OCI-LY3 (cell line): ENCODE measurements around the gene ARSG.
A peak's percentile ranks its signal among the peaks of the same experiment; 100 is the strongest.

Experiments used
- H2AFZ ChIP-seq: fragments of 200-600, 300-600 bp; shearing (Covaris generic); 2 replicates; pipeline ENCODE4 v1.6.0; 2014; ENCODE audit warnings: antibody characterized with exemption, low read depth, low read length
- H3K27ac ChIP-seq: fragments of 200-600, 300-600 bp; sonication (generic); 2 replicates; pipeline ENCODE4 v1.5.1; 2014; ENCODE audit warnings: mild to moderate bottlenecking, low read length, moderate library complexity, mixed read lengths
- H3K27me3 ChIP-seq: fragments of 200-600, 300-600 bp; sonication (generic); 2 replicates; pipeline ENCODE4 v1.6.1; 2014; ENCODE audit warnings: low read depth, low read length, mixed read lengths
- H3K36me3 ChIP-seq: fragments of 200-600, 300-600 bp; sonication (generic); replicated peaks from 2 replicates; pipeline ENCODE3; 2014; ENCODE audit warnings: low read depth, low read length, mixed read lengths
- H3K4me1 ChIP-seq: fragments of 300-600, 200-600 bp; sonication (generic); 2 replicates; pipeline ENCODE4 v1.6.1; 2014; ENCODE audit warnings: low read length, mixed read lengths
- H3K4me2 ChIP-seq: fragments of 200-600, 300-600 bp; sonication (generic); 2 replicates; pipeline ENCODE4 v1.6.1; 2014; ENCODE audit warnings: low read length, mixed read lengths
- H3K4me3 ChIP-seq: fragments of 300-600, 200-600 bp; sonication (generic); 2 replicates; pipeline ENCODE4 v1.5.1; 2014; ENCODE audit warnings: antibody characterized with exemption, mild to moderate bottlenecking, low read length, moderate library complexity
- H3K79me2 ChIP-seq: fragments of 300-600, 200-600 bp; shearing (Covaris generic); 2 replicates; pipeline ENCODE4 v1.6.1; 2014; ENCODE audit warnings: mild to moderate bottlenecking, low read length, mixed read lengths
- H3K9ac ChIP-seq: fragments of 300-600, 200-600 bp; shearing (Covaris generic); 2 replicates; pipeline ENCODE4 v1.6.0; 2014; ENCODE audit warnings: mild to moderate bottlenecking, low read length, moderate library complexity
- H3K9me3 ChIP-seq: fragments of 200-600, 300-600 bp; shearing (Covaris generic); 2 replicates; pipeline ENCODE4 v1.6.1; 2014; ENCODE audit warnings: low read length, mixed read lengths; ENCODE audit not compliant: insufficient read depth
- H4K20me1 ChIP-seq: fragments of 200-600, 300-600 bp; sonication (generic); 2 replicates; pipeline ENCODE4 v1.6.1; 2016; ENCODE audit warnings: low read length, mixed read lengths; ENCODE audit not compliant: insufficient read depth
- CTCF ChIP-seq: fragments of 200-600, 300-600 bp; sonication (generic); IDR thresholded peaks from 2 replicates; pipeline ENCODE4 v1.5.1; 2014; ENCODE audit warnings: antibody characterized with exemption, low read length, low read depth
- EZH2phosphoT487 ChIP-seq: fragments of 200-600 bp; shearing (Covaris generic); IDR thresholded peaks from 2 replicates; pipeline ENCODE4 v1.6.1; 2018; ENCODE audit warnings: antibody characterized with exemption, mixed run types, low read depth

The ARSG gene

GRCh38 chr17:68293490-68294195 lies 2.3 kb downstream of the ARSG start:
- H3K27me3 ChIP-seq: no peaks in the 10 kb centered on the region
- no peak overlapping the region for H3K4me3 ChIP-seq
- H3K9ac ChIP-seq: peak overlapping the region; percentile 92; the same call in 1 of the 2 replicates
- no peak overlapping the region for H3K27ac ChIP-seq
- no peak overlapping the region for H2AFZ ChIP-seq
- no peak for TF ChIP-seq CTCF
- H3K9me3 ChIP-seq: no peaks in the 10 kb centered on the region
- H3K4me2 ChIP-seq: peak overlapping the region; percentile 11; the same call in 1 of the 2 replicates
- peaks cover 8% of the 10 kb centered on the region for H3K36me3 ChIP-seq
- H3K4me1 ChIP-seq: peaks cover 22% of the 10 kb centered on the region
- peaks cover 49% of the 10 kb centered on the region for H3K79me2 ChIP-seq
- H4K20me1 ChIP-seq: no peaks in the 10 kb centered on the region

- no peak overlapping the region for H3K9ac ChIP-seq
- H4K20me1 ChIP-seq: no peaks in the 10 kb centered on the region
- H3K79me2 ChIP-seq: peaks cover 46% of the 10 kb centered on the region
- peaks cover 8% of the 10 kb centered on the region for H3K36me3 ChIP-seq
- peaks cover 17% of the 10 kb centered on the region for H3K4me1 ChIP-seq
- no peak overlapping the region for H3K27ac ChIP-seq
- TF ChIP-seq EZH2phosphoT487 (no peak), CTCF (no peak)
- no peaks in the 10 kb centered on the region for H3K9me3 ChIP-seq
- H2AFZ ChIP-seq: no peak overlapping the region
- no peak overlapping the region for H3K4me2 ChIP-seq
- no peak overlapping the region for H3K4me3 ChIP-seq
- no peaks in the 10 kb centered on the region for H3K27me3 ChIP-seq
Measured at GRCh38 chr17:68294196-68294555, 2.9 kb downstream of the ARSG start.

DNA sequence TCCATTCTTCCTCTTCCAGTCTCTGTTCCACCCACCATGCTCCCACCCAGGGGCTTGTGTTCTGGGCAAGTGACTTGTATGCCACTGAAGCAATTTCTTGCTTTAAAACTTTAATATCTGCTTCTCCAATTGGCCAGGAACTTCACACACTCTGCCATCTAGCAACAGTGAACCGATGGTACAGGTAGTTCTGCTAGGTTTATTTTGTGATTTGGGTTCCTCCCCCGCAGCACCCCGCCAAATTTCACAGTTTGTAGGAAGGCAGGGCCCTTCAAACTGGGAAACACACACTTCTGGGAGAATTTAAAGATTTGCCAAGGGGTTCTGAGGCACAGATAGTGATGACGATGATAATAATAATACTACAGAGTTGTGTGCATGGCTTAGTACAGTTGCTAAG lies 3.3 kb downstream of the ARSG start:
- H3K27ac ChIP-seq: no peak overlapping the region
- no peaks in the 10 kb centered on the region for H3K9me3 ChIP-seq
- no peaks in the 10 kb centered on the region for H3K27me3 ChIP-seq
- no peak overlapping the region for H3K9ac ChIP-seq
- TF ChIP-seq EZH2phosphoT487 (no peak), CTCF (no peak)
- peaks cover 8% of the 10 kb centered on the region for H3K36me3 ChIP-seq
- H2AFZ ChIP-seq: no peak overlapping the region
- H3K4me2 ChIP-seq: no peak overlapping the region
- H4K20me1 ChIP-seq: no peaks in the 10 kb centered on the region
- H3K4me1 ChIP-seq: peaks cover 12% of the 10 kb centered on the region
- no peak overlapping the region for H3K4me3 ChIP-seq
- H3K79me2 ChIP-seq: peaks cover 41% of the 10 kb centered on the region

GRCh38 chr17:68295086-68295485 lies 3.8 kb downstream of the ARSG start:
- Histone ChIP-seq H3K4me1 (peaks cover 10% of the 10 kb centered on the region), H3K4me2 (no peak overlapping the region)
- no peak for TF ChIP-seq CTCF
- no peak for TF ChIP-seq EZH2phosphoT487

More at GRCh38 chr17:68295086-68295485, 3.8 kb downstream of the ARSG start:
- no peaks in the 10 kb centered on the region for H3K9me3 ChIP-seq
- H4K20me1 ChIP-seq: no peaks in the 10 kb centered on the region
- H3K27ac ChIP-seq: no peak overlapping the region
- H3K79me2 ChIP-seq: peaks cover 36% of the 10 kb centered on the region
- no peak overlapping the region for H3K9ac ChIP-seq
- H2AFZ ChIP-seq: no peak overlapping the region
- no peaks in the 10 kb centered on the region for H3K27me3 ChIP-seq
- H3K36me3 ChIP-seq: peaks cover 8% of the 10 kb centered on the region
- H3K4me3 ChIP-seq: no peak overlapping the region
